NCI-H1092 treated with DMSO at 0.1 percent for 48 hours (cell line): ENCODE results near the gene NOVA1.

ENCODE experiments used
- DNase-seq: peaks from one replicate; lab custom pipeline; 2025; lab: John Stamatoyannopoulos, UW

The NOVA1 gene

DNA sequence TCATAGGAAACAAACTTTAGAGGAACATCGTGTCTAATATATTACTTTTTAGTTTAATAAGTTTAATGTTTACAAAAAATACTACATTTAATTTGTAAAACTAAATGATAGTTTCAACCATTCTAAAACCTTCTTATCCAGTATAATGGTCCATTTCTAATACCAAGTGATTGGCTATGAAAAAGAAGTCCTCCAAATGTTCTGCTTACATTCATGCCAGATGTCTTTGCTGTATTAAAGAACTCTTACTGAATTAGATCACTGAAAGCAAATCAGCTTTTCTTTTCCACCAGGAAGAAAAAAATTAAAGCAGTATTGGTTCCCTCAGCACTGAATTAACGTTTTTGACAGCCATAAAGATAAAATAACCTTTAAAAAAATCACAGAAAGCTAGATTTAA is 3.7 kb downstream of the NOVA1 start:
- DNase-seq, result no peak

- no peak for DNase-seq
These were observed 4.5 kb downstream of the NOVA1 start for GRCh38 chr14:26593357-26593756.

GRCh38 chr14:26589925-26590324 is 7.9 kb downstream of the NOVA1 start:
- peak; percentile 30 for DNase-seq

DNA sequence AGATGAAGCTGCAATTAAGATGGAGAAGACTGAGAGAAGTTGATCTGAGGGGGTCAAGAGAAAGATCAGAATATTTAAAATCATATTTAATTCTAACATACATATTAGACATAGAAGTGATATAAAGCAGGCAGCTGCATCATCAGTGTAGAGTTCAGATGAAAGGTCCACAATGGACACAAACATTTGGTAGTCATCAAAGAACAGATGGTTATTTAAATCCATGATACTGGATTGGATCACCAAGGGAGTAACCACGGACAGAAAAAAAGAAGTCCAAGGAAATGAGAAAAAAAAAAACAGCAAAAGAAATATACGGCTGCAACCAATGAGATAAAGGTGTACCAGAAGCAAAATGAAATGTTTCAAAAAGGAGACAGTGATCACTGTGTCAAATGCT is 20.1 kb downstream of the NOVA1 start:
- DNase-seq, result no peak

- DNase-seq, result no peak
These were observed 43.6 kb downstream of the NOVA1 start for GRCh38 chr14:26554069-26554772.

GRCh38 chr14:26549571-26549970 is 48.3 kb downstream of the NOVA1 start:
- no peak for DNase-seq

- no peak for DNase-seq
These were observed 49.4 kb downstream of the NOVA1 start for GRCh38 chr14:26548406-26548805.

- DNase-seq, result no peak
These were observed 59.7 kb downstream of the NOVA1 start for GRCh38 chr14:26538176-26538575.

DNA sequence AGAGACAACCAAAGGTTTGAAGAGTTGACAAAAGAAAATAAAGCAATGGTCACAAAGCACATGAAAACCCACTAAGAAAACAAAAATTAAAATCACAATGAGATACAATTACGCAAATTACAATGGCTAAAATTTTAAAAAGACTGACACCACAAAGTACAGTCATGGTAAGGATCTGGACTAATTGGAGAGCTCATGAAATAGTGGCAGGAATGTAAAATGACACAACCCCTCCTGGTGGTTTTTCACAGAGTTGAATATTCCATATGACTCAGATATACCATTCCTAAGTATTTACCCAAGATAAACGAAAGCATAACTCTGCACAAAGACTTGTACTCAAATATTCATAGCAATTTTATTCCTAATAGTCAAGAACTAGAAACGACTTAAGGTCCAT is 65.9 kb downstream of the NOVA1 start:
- DNase-seq, result no peak

DNA sequence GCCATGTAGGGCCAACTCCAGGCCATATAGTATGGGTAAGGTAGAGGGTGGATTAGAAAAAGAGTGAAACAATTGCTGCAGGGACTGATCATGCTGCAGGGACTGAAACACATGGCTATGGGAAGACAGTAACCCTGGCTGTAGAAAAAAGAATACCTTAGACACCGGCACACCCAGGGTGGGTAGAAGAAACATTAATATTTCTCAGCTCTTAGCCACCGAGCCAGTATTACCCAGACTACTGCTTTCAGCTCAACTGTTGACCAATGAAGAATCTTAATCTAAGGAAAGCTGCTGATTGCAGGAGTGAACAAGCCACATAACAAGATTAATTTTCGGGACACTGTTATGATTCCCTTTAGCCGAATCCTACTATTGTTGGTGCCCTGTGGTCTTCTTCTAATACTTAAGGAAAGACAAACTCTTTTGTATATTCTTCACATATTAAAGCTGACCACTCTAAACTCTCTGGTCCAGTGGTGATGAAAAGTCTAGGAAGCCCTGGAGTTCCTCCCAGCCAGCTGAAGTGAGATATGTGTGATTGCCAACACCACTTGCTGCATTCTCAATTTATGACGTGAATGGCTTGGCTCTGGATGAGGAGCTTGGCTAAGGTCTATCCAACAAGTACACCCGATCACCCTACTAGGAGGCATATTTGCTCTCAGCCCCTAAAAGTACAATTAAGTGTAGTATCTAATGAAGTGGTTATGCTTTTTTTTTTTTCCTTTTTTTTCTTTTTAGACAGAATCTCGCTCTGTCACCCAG is 69.2 kb downstream of the NOVA1 start:
- DNase-seq, result no peak

DNA sequence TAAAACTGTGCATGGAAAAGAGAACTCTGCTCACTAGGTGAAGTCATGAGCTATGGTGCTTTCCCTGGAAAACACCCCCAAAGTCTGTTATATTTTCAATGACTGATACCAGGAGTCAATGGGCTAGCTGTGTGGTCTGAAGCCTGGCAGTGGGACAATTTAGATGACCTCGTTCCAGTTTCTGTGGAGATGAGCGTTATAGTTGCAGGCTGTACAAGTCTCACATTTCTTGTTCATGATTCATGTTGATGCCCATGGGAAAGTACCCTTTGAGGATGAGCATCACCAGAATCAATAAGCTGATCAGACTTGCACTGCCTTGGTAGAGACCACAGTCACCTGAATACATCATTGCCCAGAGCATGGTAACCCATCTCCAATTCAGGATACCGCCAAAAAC is 70.7 kb downstream of the NOVA1 start:
- no peak for DNase-seq

GRCh38 chr14:26526137-26526536 is 71.7 kb downstream of the NOVA1 start:
- DNase-seq, result no peak

DNA sequence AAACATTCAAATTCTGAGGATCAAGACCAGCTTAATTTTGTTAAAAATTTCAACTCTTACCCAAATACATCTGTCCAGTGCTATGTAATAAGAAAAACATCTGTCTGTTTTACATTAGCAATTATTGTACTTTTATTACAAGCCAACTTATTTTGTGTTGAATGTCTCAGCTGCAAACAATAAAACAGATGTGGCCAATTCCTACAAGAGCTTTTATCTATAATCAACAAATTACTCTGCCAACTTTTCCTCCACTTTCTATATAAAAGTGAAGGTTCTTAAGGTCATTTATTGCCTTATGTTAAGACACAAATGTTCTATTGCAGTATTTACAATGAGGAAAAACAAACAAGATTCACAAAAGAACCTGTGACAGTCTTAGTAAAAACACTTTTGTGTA is 72.7 kb downstream of the NOVA1 start:
- no peak for DNase-seq

DNA sequence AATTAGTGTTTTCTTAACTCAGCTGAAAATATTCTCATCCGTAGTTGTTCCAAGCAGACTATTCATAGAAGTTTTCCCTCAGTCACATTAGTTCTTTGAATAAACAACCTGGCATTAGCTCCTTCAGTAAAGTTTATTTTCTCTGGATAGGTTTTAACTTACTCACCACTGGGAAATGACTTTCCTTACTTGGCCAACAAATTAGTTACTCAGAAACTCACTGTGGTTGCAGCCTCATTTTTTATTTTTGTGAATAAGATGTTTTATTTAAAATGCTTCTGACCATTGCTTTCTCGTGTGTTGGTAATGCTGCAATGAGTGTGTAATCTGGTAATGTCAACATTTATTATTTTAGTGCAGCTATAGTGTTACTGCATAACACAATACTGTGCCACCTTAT is 74.9 kb downstream of the NOVA1 start:
- DNase-seq, result no peak

DNA sequence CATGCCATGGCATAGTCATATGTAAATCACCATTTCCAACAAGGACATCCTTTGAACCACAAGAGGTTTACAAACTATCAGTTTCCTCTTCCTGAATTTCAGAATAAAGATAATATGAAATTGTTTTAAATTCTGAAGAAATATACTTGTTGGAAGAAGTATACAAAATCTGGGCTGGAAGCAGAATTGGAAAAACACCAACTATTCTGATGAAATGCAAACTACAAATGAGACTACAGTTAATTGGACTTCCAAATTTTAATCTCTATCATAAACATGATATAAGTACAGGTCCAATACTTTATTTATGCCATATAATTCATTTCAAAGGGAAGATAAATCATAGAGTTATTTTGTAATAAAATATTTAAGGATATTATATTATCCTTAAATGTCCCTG is 80.1 kb downstream of the NOVA1 start:
- no peak for DNase-seq

GRCh38 chr14:26500028-26500427 is 97.8 kb downstream of the NOVA1 start:
- no peak for DNase-seq

DNA sequence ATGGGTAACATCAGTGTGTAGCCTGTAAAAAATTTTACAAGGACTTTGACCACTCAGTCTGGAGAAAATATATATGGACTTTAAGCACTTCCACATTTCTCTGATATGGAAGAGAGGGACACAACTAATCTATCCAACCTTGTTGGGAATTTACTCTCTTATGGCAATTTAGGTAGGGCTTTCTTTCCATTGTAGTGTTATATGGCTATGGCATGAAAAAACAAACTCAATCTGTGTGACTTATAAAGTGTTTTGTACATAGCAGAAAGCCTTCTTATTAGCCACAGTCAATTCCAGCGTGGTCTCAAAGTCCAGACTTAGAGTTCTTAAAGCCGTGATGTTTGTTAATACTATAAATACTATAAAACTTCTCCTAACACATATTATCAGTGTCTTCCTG is 98.3 kb downstream of the NOVA1 start:
- DNase-seq, result no peak

- no peak for DNase-seq
These were observed 110.9 kb downstream of the NOVA1 start for GRCh38 chr14:26486922-26487321.

DNA sequence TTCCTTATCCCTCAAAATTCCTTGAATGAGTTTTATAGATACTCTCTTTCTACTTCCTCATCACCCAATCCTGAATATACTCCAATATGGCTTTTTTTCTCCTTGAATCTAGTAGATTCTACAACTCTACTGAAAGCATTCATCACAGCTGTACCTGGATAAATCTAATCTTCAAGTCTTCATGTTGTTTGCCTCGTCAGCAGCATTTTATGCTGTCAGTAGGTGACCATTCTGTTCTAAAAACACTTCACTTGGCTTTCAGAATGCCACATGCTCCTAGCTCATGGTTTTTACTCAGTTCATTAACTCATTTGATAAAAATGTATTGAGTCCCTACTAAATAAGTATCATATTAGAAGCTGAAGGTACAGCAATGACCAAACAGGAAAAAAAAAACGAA is 113.3 kb downstream of the NOVA1 start:
- no peak for DNase-seq

DNA sequence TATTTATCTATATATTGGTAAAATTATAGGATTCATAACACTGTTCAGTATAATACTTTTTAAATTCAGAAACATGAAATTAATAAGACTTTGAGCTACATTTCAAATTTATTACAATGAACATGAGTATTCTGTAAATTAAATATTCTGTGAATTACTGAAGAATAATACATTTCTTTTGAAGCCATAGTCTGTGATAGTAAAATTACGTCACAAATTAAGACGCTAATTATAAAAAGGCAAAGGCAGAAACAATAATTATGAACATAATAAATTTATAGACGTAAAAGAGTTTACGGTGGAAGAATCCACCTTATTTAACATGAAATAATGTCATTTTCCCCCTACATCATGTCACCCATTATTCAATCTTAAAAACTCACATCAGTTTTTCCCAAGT is 118.9 kb downstream of the NOVA1 start:
- no peak for DNase-seq

- DNase-seq, result no peak
These were observed 131.0 kb downstream of the NOVA1 start for GRCh38 chr14:26466862-26467261.

DNA sequence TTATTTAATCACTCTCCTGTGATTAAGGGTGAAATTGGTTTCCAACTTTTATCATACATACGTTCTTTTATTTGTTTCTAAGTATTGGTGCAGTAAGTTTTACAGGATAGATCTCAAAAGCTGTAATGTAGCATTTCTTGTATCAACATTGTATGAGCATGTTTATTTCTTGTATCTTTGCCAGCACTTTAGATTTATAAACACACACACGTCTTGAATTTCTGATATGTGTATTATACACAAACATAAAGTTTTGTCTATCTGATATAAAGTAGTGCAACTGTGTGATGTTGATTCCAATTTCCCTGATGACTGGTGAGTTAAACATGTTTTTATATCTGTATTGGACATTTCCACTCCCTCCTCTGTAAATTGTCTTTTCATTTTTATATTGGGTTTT is 134.7 kb downstream of the NOVA1 start:
- no peak for DNase-seq

GRCh38 chr14:26454105-26454504 is 143.7 kb downstream of the NOVA1 start:
- no peak for DNase-seq
